ENCODE data around the gene NCAM1. TPM values are rescaled to one million over a fixed set of nuclear protein-coding genes. Genes with fewer than 3 reads are reported as not detected.

Gene NCAM1
- total and polyA plus RNA-seq, 8 donors = 1.7 to 45.0 (median 37.6) TPM

GRCh38 chr11:113103932-113104690 lies 142.9 kb downstream of the NCAM1 start:
- DNase-seq (no peak), ATAC-seq (no peak)
- intact Hi-C loops (cut with DNase I) = no loop called here
- no peaks in the 10 kb centered on the region for H3K4me1 ChIP-seq
- no peaks in the 10 kb centered on the region for H3K36me3 ChIP-seq
- H3K4me3 ChIP-seq = no peak overlapping the region
- H3K9me3 ChIP-seq = no peaks in the 10 kb centered on the region
- no peaks in the 10 kb centered on the region for H3K27me3 ChIP-seq
- H3K27ac ChIP-seq = no peak overlapping the region
- TF ChIP-seq CTCF (IDR thresholded peaks at IDR 0.05) = no peak

GRCh38 chr11:113104691-113105251 lies 143.6 kb downstream of the NCAM1 start:
- Histone ChIP-seq H3K36me3 (no peaks in the 10 kb centered on the region), H3K9me3 (no peaks in the 10 kb centered on the region), H3K4me1 (no peaks in the 10 kb centered on the region), H3K27ac (no peak overlapping the region), H3K27me3 (no peaks in the 10 kb centered on the region), H3K4me3 (no peak overlapping the region)
- DNase-seq (no peak), ATAC-seq (no peak)
- intact Hi-C loops (cut with DNase I) = no loop called here
- TF ChIP-seq CTCF (IDR thresholded peaks at IDR 0.05) = no peak

GRCh38 chr11:113105592-113105991 lies 144.4 kb downstream of the NCAM1 start:
- DNase-seq = no peak

GRCh38 chr11:113106507-113106906 lies 145.3 kb downstream of the NCAM1 start:
- TF ChIP-seq CTCF (IDR thresholded peaks at IDR 0.05) = no peak
- Histone ChIP-seq H3K4me1 (no peaks in the 10 kb centered on the region), H3K4me3 (no peak overlapping the region), H3K27me3 (no peaks in the 10 kb centered on the region), H3K27ac (no peak overlapping the region), H3K9me3 (no peaks in the 10 kb centered on the region), H3K36me3 (no peaks in the 10 kb centered on the region)
- no peak for DNase-seq
- intact Hi-C loops (cut with DNase I) = no loop called here
- ATAC-seq = no peak

More at GRCh38 chr11:113105592-113105991, 144.4 kb downstream of the NCAM1 start:
- no peak for TF ChIP-seq CTCF (IDR thresholded peaks at IDR 0.05)
- Histone ChIP-seq H3K36me3 (no peaks in the 10 kb centered on the region), H3K4me3 (no peak overlapping the region), H3K9me3 (no peaks in the 10 kb centered on the region), H3K27ac (no peak overlapping the region), H3K4me1 (no peaks in the 10 kb centered on the region), H3K27me3 (no peaks in the 10 kb centered on the region)
- peak; percentile 66 for ATAC-seq
- intact Hi-C loops (cut with DNase I) = no loop called here

GRCh38 chr11:113110046-113110445 lies 148.8 kb downstream of the NCAM1 start:
- TF ChIP-seq CTCF (IDR thresholded peaks at IDR 0.05) = no peak
- no peak overlapping the region for H3K4me3 ChIP-seq
- DNase-seq = no peak
- H3K27ac ChIP-seq = no peak overlapping the region
- H3K36me3 ChIP-seq = no peaks in the 10 kb centered on the region
- no peaks in the 10 kb centered on the region for H3K27me3 ChIP-seq
- ATAC-seq = no peak
- H3K9me3 ChIP-seq = no peaks in the 10 kb centered on the region
- H3K4me1 ChIP-seq = no peaks in the 10 kb centered on the region
- intact Hi-C loops (cut with DNase I) = no loop called here
